PC-9 (cell line): ENCODE data around the gene RPS6KA4. TPM values are rescaled to one million over a fixed set of nuclear protein-coding genes. Genes with fewer than 3 reads are reported as not detected.

Source experiments
- BruUV-seq: library from RNA; stranded (reverse); fragments of 400-500 nt; replicated peaks from 2 replicates; lab custom pipeline; 2021; lab: Mats Ljungman, UMichigan
- CTCF ChIA-PET: fragments of 300-600 bp; sonication (Branson Sonifier 250); formaldehyde crosslinking; loops from one replicate; lab custom pipeline; 2022; ENCODE audit warnings: antibody characterized with exemption; lab: Charles Lee
- POLR2A ChIA-PET: fragments of 300-600 bp; sonication (Branson Sonifier 250); formaldehyde crosslinking; loops from one replicate; lab custom pipeline; 2022; ENCODE audit warnings: antibody characterized with exemption; ENCODE audit not compliant: unreplicated experiment; lab: Charles Lee
- DNase-seq, 2 experiments: peaks; one replicate each; pipeline versions ENCODE4 v3.0.0 to v3.0.0-alpha.2; 2015 to 2022; ENCODE audit warnings: mixed read lengths in 1 of 2
- H2AFZ ChIP-seq: fragments of 200-600 bp; sonication (generic); 2 replicates; pipeline ENCODE4 v1.8.1; 2017; ENCODE audit warnings: antibody characterized with exemption
- H3F3A ChIP-seq: fragments of 200-600 bp; sonication (generic); 2 replicates; pipeline ENCODE4 v1.8.1; 2017; ENCODE audit warnings: antibody characterized with exemption, mild to moderate bottlenecking, low read depth; ENCODE audit not compliant: insufficient read depth
- H3K27ac ChIP-seq: fragments of 200-600 bp; sonication (generic); 2 replicates; pipeline ENCODE4 v1.6.1; 2016; ENCODE audit warnings: mixed run types
- H3K27me3 ChIP-seq: fragments of 200-600 bp; sonication (generic); 2 replicates; pipeline ENCODE4 v1.6.1; 2016; ENCODE audit warnings: low read depth, mixed run types; ENCODE audit not compliant: insufficient read depth
- H3K36me3 ChIP-seq: fragments of 200-600 bp; sonication (generic); 2 replicates; pipeline ENCODE4 v1.6.1; 2016; ENCODE audit warnings: low read depth, mixed run types
- H3K4me1 ChIP-seq: fragments of 200-600 bp; sonication (generic); replicated peaks from 2 replicates; pipeline ENCODE4 v1.6.1; 2016; ENCODE audit warnings: mixed run types; ENCODE audit not compliant: insufficient read depth
- H3K4me2 ChIP-seq: fragments of 200-600 bp; sonication (generic); 2 replicates; pipeline ENCODE4 v1.6.1; 2017; ENCODE audit warnings: mixed run types
- H3K4me3 ChIP-seq: fragments of 200-600 bp; sonication (generic); 2 replicates; pipeline ENCODE4 v1.6.1; 2016; ENCODE audit warnings: mixed run types
- H3K79me2 ChIP-seq: fragments of 200-600 bp; sonication (generic); 2 replicates; pipeline ENCODE4 v1.6.1; 2017; ENCODE audit warnings: low read depth, mixed run types
- H3K9me2 ChIP-seq: fragments of 200-600 bp; sonication (generic); 2 replicates; pipeline ENCODE4 v1.8.1; 2017; ENCODE audit warnings: mild to moderate bottlenecking; ENCODE audit not compliant: insufficient read depth
- H3K9me3 ChIP-seq: fragments of 200-600 bp; sonication (generic); 2 replicates; pipeline ENCODE4 v1.8.1; 2016; ENCODE audit warnings: low read depth; ENCODE audit not compliant: insufficient read depth
- H4K20me1 ChIP-seq: fragments of 200-600 bp; sonication (generic); 2 replicates; pipeline ENCODE4 v1.8.1; 2017; ENCODE audit not compliant: insufficient read depth
- CTCF ChIP-seq: fragments of 200-600 bp; sonication (generic); conservative IDR thresholded peaks from 2 replicates; pipeline ENCODE4 v1.6.1; 2017; ENCODE audit warnings: mixed run types, antibody characterized with exemption, mild to moderate bottlenecking, moderate library complexity
- EZH2 ChIP-seq: fragments of 200-600 bp; sonication (generic); IDR thresholded peaks from 2 replicates; pipeline ENCODE4 v1.8.0; 2017; ENCODE audit warnings: antibody characterized with exemption, low read depth
- intact Hi-C: fragments of 100-400 bp; cut with micrococcal nuclease; formaldehyde crosslinking; loops from one replicate; pipeline ENCODE4 v1.10.0; 2022; ENCODE audit not compliant: unreplicated experiment
- total RNA-seq: library from RNA; stranded (reverse); gene quantifications from 2 replicates; pipeline ENCODE4 v1.2.3, GENCODE V29; 2021

RPS6KA4 gene
- total RNA-seq, 1 experiment from 2014 or later: 64.3 TPM

GRCh38 chr11:64360448-64360921 is 1.5 kb downstream of the RPS6KA4 start:
- H2AFZ ChIP-seq: no peak overlapping the region
- TF ChIP-seq EZH2: no peak
- TF ChIP-seq CTCF: no peak
- no peak overlapping the region for H3K27ac ChIP-seq
- BruUV-seq: no TSS peak
- peaks cover 18% of the 10 kb centered on the region for H3K79me2 ChIP-seq
- peaks cover 30% of the 10 kb centered on the region for H3F3A ChIP-seq
- H4K20me1 ChIP-seq: peaks cover 6% of the 10 kb centered on the region; the same call in 1 of the 2 replicates
- no peak overlapping the region for H3K4me3 ChIP-seq
- intact Hi-C loops: no loop called here
- ChIA-PET POLR2A (interaction anchor here (0.7 kb wide), 1 partner anchor 355 kb away, joined by 4 read pairs; no protein-coding TSS in a partner anchor), CTCF (no interaction called here)
- H3K4me2 ChIP-seq: no peak overlapping the region
- no peaks in the 10 kb centered on the region for H3K27me3 ChIP-seq
- H3K4me1 ChIP-seq: peaks cover 35% of the 10 kb centered on the region
- no peaks in the 10 kb centered on the region for H3K9me3 ChIP-seq
- H3K9me2 ChIP-seq: no peaks in the 10 kb centered on the region
- H3K36me3 ChIP-seq: peaks cover 28% of the 10 kb centered on the region; the same call in 1 of the 2 replicates
- DNase-seq: no peak

GRCh38 chr11:64361659-64362058 is 2.7 kb downstream of the RPS6KA4 start:
- DNase-seq: no peak
- TF ChIP-seq CTCF (no peak), EZH2 (no peak)
- Histone ChIP-seq H3K27ac (no peak overlapping the region), H3K4me3 (no peak overlapping the region), H3F3A (peaks cover 33% of the 10 kb centered on the region), H3K27me3 (no peaks in the 10 kb centered on the region), H4K20me1 (peaks cover 6% of the 10 kb centered on the region; the same call in 1 of the 2 replicates), H3K9me2 (no peaks in the 10 kb centered on the region), H3K4me1 (peaks cover 37% of the 10 kb centered on the region), H3K36me3 (peaks cover 37% of the 10 kb centered on the region; the same call in 1 of the 2 replicates), H3K9me3 (no peaks in the 10 kb centered on the region), H3K79me2 (peaks cover 18% of the 10 kb centered on the region), H3K4me2 (no peak overlapping the region), H2AFZ (no peak overlapping the region)
- no TSS peak for BruUV-seq
- ChIA-PET CTCF (no interaction called here), POLR2A (no interaction called here)
- intact Hi-C loops: no loop called here

GRCh38 chr11:64362339-64362738 is 3.4 kb downstream of the RPS6KA4 start:
- peaks cover 39% of the 10 kb centered on the region for H3K36me3 ChIP-seq
- BruUV-seq: no TSS peak
- H3F3A ChIP-seq: peaks cover 35% of the 10 kb centered on the region
- no peak overlapping the region for H3K27ac ChIP-seq
- no peak overlapping the region for H3K4me3 ChIP-seq
- no peaks in the 10 kb centered on the region for H3K27me3 ChIP-seq
- intact Hi-C loops: no loop called here
- H3K4me1 ChIP-seq: peaks cover 35% of the 10 kb centered on the region
- POLR2A ChIA-PET: no interaction called here
- H3K9me2 ChIP-seq: no peaks in the 10 kb centered on the region
- no peak for TF ChIP-seq CTCF
- TF ChIP-seq EZH2: no peak
- H3K9me3 ChIP-seq: no peaks in the 10 kb centered on the region
- H2AFZ ChIP-seq: no peak overlapping the region
- CTCF ChIA-PET: no interaction called here
- peaks cover 18% of the 10 kb centered on the region for H3K79me2 ChIP-seq
- no peak overlapping the region for H3K4me2 ChIP-seq
- no peak for DNase-seq
- peaks cover 9% of the 10 kb centered on the region; the same call in 1 of the 2 replicates for H4K20me1 ChIP-seq
